Measurements from ENCODE around the gene MRGPRX1. TPM values are rescaled to one million over a fixed set of nuclear protein-coding genes. Genes with fewer than 3 reads are reported as not detected.
"Not testable (repeated sequence)": the region's sequence is repeated elsewhere in the genome, so short reads cannot be mapped to it uniquely, and the experiment has no call there.

Gene MRGPRX1
- total and polyA plus RNA-seq, 5 donors = not detected

- no peak overlapping the region for H3K27ac ChIP-seq (ENCODE audit: low read length)
- ATAC-seq (no peak), DNase-seq (no peak)
- H3K4me1 ChIP-seq (ENCODE audit: control insufficient read depth, insufficient read depth, low read length) = no peaks in the 10 kb centered on the region
- 85% methylated on average over 22 of the region's 22 CpGs for WGBS
- H3K4me3 ChIP-seq (ENCODE audit: low read length) = no peak overlapping the region
- H3K27me3 ChIP-seq (ENCODE audit: control insufficient read depth, insufficient read depth) = no peaks in the 10 kb centered on the region
- no peaks in the 10 kb centered on the region for H3K9me3 ChIP-seq (ENCODE audit: control insufficient read depth, low read length)
- intact Hi-C loops (cut with DNase I) = no loop called here
These were observed 4.9 kb downstream of the MRGPRX1 start for GRCh38 chr11:18934195-18934814.

- no peak overlapping the region for H3K4me3 ChIP-seq (ENCODE audit: low read length)
- intact Hi-C loops (cut with DNase I) = no loop called here
- H3K9me3 ChIP-seq (ENCODE audit: control insufficient read depth, low read length) = no peaks in the 10 kb centered on the region
- no peaks in the 10 kb centered on the region for H3K4me1 ChIP-seq (ENCODE audit: control insufficient read depth, insufficient read depth, low read length)
- H3K27ac ChIP-seq (ENCODE audit: low read length) = no peak overlapping the region
- H3K27me3 ChIP-seq (ENCODE audit: control insufficient read depth, insufficient read depth) = no peaks in the 10 kb centered on the region
- 87% methylated on average over 3 of the region's 3 CpGs for WGBS
- ATAC-seq (no peak), DNase-seq (no peak)
These were observed 11.5 kb downstream of the MRGPRX1 start for GRCh38 chr11:18927550-18928322.

- not testable (repeated sequence) for H3K4me3 ChIP-seq (ENCODE audit: low read length); H3K27me3 ChIP-seq (ENCODE audit: control insufficient read depth, insufficient read depth); DNase-seq; ATAC-seq; H3K4me1 ChIP-seq (ENCODE audit: control insufficient read depth, insufficient read depth, low read length); H3K27ac ChIP-seq (ENCODE audit: low read length); H3K9me3 ChIP-seq (ENCODE audit: control insufficient read depth, low read length)
- 69% methylated on average over 2 of the region's 2 CpGs for WGBS
- intact Hi-C loops (cut with DNase I) = loop anchor here in 1 of 4 donors (2.0 kb wide), 1 partner anchor 13 kb away; the partner anchor contains the start of gene MRGPRX1
These were observed 13.8 kb downstream of the MRGPRX1 start for GRCh38 chr11:18925426-18925825.

DNA sequence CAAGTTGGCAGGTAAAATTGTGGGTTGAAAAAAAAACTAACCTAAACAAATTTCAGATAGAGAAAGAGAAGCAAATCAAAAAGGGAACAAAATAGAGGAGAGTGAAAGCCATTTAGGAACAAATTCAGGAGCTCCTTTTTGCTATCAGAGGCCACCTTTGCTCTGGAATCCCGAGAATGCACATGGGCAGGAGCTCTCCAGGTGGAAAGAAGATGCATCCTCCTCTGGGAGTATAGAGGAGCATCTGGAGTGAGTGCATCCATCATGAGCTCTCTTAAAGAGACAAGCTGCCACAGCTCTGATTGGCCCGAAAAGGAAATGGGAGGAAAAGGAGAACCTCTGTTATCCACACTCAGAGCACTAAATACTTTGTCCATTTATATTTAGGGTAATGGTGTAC lies 26.3 kb downstream of the MRGPRX1 start:
- DNase-seq (no peak), ATAC-seq (no peak)
- Histone ChIP-seq H3K27me3 (ENCODE audit: control insufficient read depth, insufficient read depth) (no peaks in the 10 kb centered on the region), H3K27ac (ENCODE audit: low read length) (no peak overlapping the region), H3K4me1 (ENCODE audit: control insufficient read depth, insufficient read depth, low read length) (no peaks in the 10 kb centered on the region), H3K4me3 (ENCODE audit: low read length) (no peak overlapping the region), H3K9me3 (ENCODE audit: control insufficient read depth, low read length) (no peaks in the 10 kb centered on the region)
- intact Hi-C loops (cut with DNase I) = no loop called here
- WGBS = 54% methylated on average over 2 of the region's 2 CpGs

- ATAC-seq (no peak), DNase-seq (no peak)
- 83% methylated on average over 3 of the region's 3 CpGs for WGBS
- no peak overlapping the region for H3K27ac ChIP-seq (ENCODE audit: low read length)
- no peaks in the 10 kb centered on the region for H3K27me3 ChIP-seq (ENCODE audit: control insufficient read depth, insufficient read depth)
- intact Hi-C loops (cut with DNase I) = no loop called here
- H3K4me1 ChIP-seq (ENCODE audit: control insufficient read depth, insufficient read depth, low read length) = no peaks in the 10 kb centered on the region
- H3K9me3 ChIP-seq (ENCODE audit: control insufficient read depth, low read length) = no peaks in the 10 kb centered on the region
- H3K4me3 ChIP-seq (ENCODE audit: low read length) = no peak overlapping the region
These were observed 31.8 kb downstream of the MRGPRX1 start for GRCh38 chr11:18907391-18907790.

- H3K4me1 ChIP-seq (ENCODE audit: control insufficient read depth, insufficient read depth, low read length); H3K4me3 ChIP-seq (ENCODE audit: low read length); intact Hi-C loops (cut with DNase I); H3K27me3 ChIP-seq (ENCODE audit: control insufficient read depth, insufficient read depth); DNase-seq; H3K27ac ChIP-seq (ENCODE audit: low read length); ATAC-seq; H3K9me3 ChIP-seq (ENCODE audit: control insufficient read depth, low read length): not testable (repeated sequence)
- 21% methylated on average over 6 of the region's 6 CpGs for WGBS
These were observed 38.6 kb downstream of the MRGPRX1 start for GRCh38 chr11:18900637-18901036.

DNA sequence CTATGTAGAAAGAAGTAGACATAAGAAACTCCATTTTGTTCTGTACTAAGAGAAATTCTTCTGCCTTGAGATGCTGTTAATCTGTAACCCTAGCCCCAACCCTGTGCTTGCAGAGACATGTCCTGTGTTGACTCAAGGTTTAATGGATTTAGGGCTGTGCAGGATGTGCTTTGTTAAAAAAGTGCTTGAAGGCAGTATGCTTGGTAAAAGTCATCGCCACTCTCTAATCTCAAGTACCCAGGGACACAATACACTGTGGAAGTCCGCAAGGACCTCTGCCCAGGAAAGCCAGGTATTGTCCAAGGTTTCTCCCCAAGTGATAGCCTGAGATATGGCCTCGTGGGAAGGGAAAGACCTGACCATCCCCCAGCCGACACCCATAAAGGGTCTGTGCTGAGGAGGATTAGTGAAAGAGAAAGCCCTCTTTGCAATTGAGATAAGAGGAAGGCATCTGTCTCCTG lies 39.0 kb downstream of the MRGPRX1 start:
- DNase-seq; intact Hi-C loops (cut with DNase I); ATAC-seq; H3K9me3 ChIP-seq (ENCODE audit: control insufficient read depth, low read length); H3K27me3 ChIP-seq (ENCODE audit: control insufficient read depth, insufficient read depth); H3K4me1 ChIP-seq (ENCODE audit: control insufficient read depth, insufficient read depth, low read length); H3K27ac ChIP-seq (ENCODE audit: low read length); H3K4me3 ChIP-seq (ENCODE audit: low read length): not testable (repeated sequence)
- 11% methylated on average over 4 of the region's 4 CpGs for WGBS

DNA sequence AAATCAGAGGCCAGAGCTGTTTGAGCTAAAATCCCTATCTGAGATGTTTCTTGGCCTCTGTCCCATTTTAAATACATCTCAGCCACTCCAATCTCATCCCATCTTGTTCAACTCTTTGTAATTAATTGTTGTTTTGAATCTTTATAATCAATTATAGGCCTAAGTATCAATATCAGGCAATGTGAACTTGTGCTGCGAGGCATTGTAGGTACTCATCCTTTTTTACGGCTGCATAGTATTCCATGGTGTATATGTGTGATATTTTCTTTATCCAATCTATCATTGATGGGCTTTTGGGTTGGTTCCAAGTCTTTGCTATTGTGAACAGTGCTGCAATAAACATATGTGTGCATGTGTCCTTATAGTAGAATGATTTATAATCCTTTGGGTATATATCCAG lies 47.5 kb downstream of the MRGPRX1 start:
- ATAC-seq; H3K9me3 ChIP-seq (ENCODE audit: control insufficient read depth, low read length); H3K4me3 ChIP-seq (ENCODE audit: low read length); DNase-seq; H3K27ac ChIP-seq (ENCODE audit: low read length); H3K4me1 ChIP-seq (ENCODE audit: control insufficient read depth, insufficient read depth, low read length); intact Hi-C loops (cut with DNase I); H3K27me3 ChIP-seq (ENCODE audit: control insufficient read depth, insufficient read depth): not testable (repeated sequence)
- WGBS = 94% methylated on average over 2 of the region's 2 CpGs

DNA sequence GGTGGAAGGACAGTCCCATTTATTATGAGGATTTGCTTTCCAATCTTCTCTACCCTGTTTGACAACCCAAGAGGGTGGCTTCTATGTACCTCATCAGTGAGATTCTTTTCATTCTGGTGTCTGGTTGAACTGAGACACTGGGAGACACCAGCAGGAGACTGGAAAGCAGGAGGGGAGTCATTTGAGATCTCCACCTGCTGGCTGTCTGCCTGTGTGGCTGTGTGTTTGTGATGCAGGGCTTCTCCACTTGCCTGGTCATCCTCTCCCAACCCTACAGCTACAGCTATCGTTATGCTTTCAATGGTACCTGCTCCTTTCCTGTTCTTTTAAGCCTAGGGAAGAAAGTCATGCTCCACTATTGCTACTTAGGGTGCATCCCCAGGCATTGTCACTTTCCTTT lies 48.6 kb downstream of the MRGPRX1 start:
- ATAC-seq (no peak), DNase-seq (no peak)
- Histone ChIP-seq H3K4me3 (ENCODE audit: low read length) (no peak overlapping the region), H3K27me3 (ENCODE audit: control insufficient read depth, insufficient read depth) (no peaks in the 10 kb centered on the region), H3K27ac (ENCODE audit: low read length) (no peak overlapping the region), H3K9me3 (ENCODE audit: control insufficient read depth, low read length) (no peaks in the 10 kb centered on the region), H3K4me1 (ENCODE audit: control insufficient read depth, insufficient read depth, low read length) (no peaks in the 10 kb centered on the region)
- WGBS = 61% methylated on average over 1 of the region's 1 CpG
- intact Hi-C loops (cut with DNase I) = no loop called here
